ENCODE data around the gene ADAMTS14.
"Not testable (repeated sequence)": the region's sequence is repeated elsewhere in the genome, so short reads cannot be mapped to it uniquely, and the experiment has no call there.

The ADAMTS14 gene

GRCh38 chr10:70658582-70659136 is 13.6 kb upstream of the ADAMTS14 start:
- no peak for DNase-seq

- DNase-seq: no peak
Measured at GRCh38 chr10:70659306-70659705, 13.0 kb upstream of the ADAMTS14 start.

- no peak for DNase-seq
Measured at GRCh38 chr10:70660722-70661121, 11.6 kb upstream of the ADAMTS14 start.

- DNase-seq: no peak
Measured at GRCh38 chr10:70661623-70662361, 10.5 kb upstream of the ADAMTS14 start.

GRCh38 chr10:70662362-70663220 is 9.7 kb upstream of the ADAMTS14 start:
- DNase-seq: no peak

- DNase-seq: not testable (repeated sequence)
Measured at GRCh38 chr10:70663458-70664409, 8.6 kb upstream of the ADAMTS14 start.

- DNase-seq: no peak
Measured at GRCh38 chr10:70664702-70665195, 7.6 kb upstream of the ADAMTS14 start.

- no peak for DNase-seq
Measured at GRCh38 chr10:70666960-70667798, 5.1 kb upstream of the ADAMTS14 start.

- not testable (repeated sequence) for DNase-seq
Measured at GRCh38 chr10:70667818-70668217, 4.5 kb upstream of the ADAMTS14 start.

- DNase-seq: no peak
Measured at GRCh38 chr10:70668454-70668970, 3.8 kb upstream of the ADAMTS14 start.

GRCh38 chr10:70669015-70669414 is 3.3 kb upstream of the ADAMTS14 start:
- DNase-seq: no peak

- no peak for DNase-seq
Measured at GRCh38 chr10:70669732-70670317, 2.5 kb upstream of the ADAMTS14 start.

GRCh38 chr10:70671619-70672164 is 614 bp upstream of the ADAMTS14 start:
- DNase-seq: no peak

GRCh38 chr10:70673043-70673928 is 980 bp downstream of the ADAMTS14 start:
- DNase-seq: no peak

GRCh38 chr10:70673929-70674559 is 1.7 kb downstream of the ADAMTS14 start:
- DNase-seq: no peak

- DNase-seq: no peak
Measured at GRCh38 chr10:70674560-70675495, 2.5 kb downstream of the ADAMTS14 start.

GRCh38 chr10:70675496-70676161 is 3.3 kb downstream of the ADAMTS14 start:
- no peak for DNase-seq
